ENCODE data around the gene DOCK1.
"Not testable (repeated sequence)": the region's sequence is repeated elsewhere in the genome, so short reads cannot be mapped to it uniquely, and the experiment has no call there.

The DOCK1 gene

DNA sequence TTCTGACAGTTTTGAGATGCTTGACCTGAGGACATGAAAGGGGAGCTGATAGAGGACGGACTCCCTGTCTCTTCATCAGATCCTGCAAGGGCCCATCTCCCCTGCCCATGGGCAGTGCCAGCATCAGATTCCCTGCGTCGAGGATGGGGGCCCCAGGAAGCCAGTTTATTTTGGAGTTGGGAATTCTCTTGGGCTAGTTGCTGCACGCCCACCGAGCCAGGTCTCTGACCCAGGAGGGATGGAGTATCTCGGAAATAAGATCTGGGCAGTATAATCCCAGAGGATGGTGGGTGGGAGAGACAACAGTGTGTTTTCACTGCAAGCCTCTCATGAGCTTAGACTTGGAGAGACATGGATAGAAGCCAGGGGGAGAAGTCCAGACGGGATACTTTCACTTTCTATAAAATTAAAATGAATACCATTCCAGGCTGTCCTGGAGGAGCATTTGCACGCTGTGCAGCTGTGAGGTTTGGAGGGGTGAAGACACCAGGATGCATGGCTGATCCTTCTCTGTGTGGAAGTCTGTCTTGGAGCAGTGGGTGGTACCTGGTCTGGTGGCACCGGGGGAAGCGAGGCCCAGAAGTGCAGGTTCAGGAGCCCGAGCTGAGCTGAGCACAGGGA, 25.8 kb downstream of the DOCK1 start:
- DNase-seq (ENCODE audit: low spot score) = no peak
- TF ChIP-seq, protein P1, sequence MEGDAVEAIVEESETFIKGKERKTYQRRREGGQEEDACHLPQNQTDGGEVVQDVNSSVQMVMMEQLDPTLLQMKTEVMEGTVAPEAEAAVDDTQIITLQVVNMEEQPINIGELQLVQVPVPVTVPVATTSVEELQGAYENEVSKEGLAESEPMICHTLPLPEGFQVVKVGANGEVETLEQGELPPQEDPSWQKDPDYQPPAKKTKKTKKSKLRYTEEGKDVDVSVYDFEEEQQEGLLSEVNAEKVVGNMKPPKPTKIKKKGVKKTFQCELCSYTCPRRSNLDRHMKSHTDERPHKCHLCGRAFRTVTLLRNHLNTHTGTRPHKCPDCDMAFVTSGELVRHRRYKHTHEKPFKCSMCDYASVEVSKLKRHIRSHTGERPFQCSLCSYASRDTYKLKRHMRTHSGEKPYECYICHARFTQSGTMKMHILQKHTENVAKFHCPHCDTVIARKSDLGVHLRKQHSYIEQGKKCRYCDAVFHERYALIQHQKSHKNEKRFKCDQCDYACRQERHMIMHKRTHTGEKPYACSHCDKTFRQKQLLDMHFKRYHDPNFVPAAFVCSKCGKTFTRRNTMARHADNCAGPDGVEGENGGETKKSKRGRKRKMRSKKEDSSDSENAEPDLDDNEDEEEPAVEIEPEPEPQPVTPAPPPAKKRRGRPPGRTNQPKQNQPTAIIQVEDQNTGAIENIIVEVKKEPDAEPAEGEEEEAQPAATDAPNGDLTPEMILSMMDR (IDR thresholded peaks at IDR 0.05; ENCODE audit: borderline replicate concordance, control extremely low read depth, extremely low read depth, insufficient read depth, missing control alignments) = no peak
- in situ Hi-C loops (cut with MboI; ENCODE audit: low sequenced_read_pairs, unreplicated experiment) = no loop called here

- in situ Hi-C loops (cut with MboI; ENCODE audit: low sequenced_read_pairs, unreplicated experiment) = no loop called here
- TF ChIP-seq, protein P1 (IDR thresholded peaks at IDR 0.05; ENCODE audit: borderline replicate concordance, control extremely low read depth, extremely low read depth, insufficient read depth, missing control alignments) = no peak
- no peak for DNase-seq (ENCODE audit: low spot score)
These were observed 26.3 kb downstream of the DOCK1 start for GRCh38 chr10:126931544-126931943.

GRCh38 chr10:126932516-126932915, 27.3 kb downstream of the DOCK1 start:
- no peak for DNase-seq (ENCODE audit: low spot score)
- TF ChIP-seq, protein P1 (IDR thresholded peaks at IDR 0.05; ENCODE audit: borderline replicate concordance, control extremely low read depth, extremely low read depth, insufficient read depth, missing control alignments) = no peak
- in situ Hi-C loops (cut with MboI; ENCODE audit: low sequenced_read_pairs, unreplicated experiment) = no loop called here

- in situ Hi-C loops (cut with MboI; ENCODE audit: low sequenced_read_pairs, unreplicated experiment) = no loop called here
- DNase-seq (ENCODE audit: low spot score) = no peak
- TF ChIP-seq, protein P1 (IDR thresholded peaks at IDR 0.05; ENCODE audit: borderline replicate concordance, control extremely low read depth, extremely low read depth, insufficient read depth, missing control alignments) = no peak
These were observed 27.9 kb downstream of the DOCK1 start for GRCh38 chr10:126933116-126933515.

DNA sequence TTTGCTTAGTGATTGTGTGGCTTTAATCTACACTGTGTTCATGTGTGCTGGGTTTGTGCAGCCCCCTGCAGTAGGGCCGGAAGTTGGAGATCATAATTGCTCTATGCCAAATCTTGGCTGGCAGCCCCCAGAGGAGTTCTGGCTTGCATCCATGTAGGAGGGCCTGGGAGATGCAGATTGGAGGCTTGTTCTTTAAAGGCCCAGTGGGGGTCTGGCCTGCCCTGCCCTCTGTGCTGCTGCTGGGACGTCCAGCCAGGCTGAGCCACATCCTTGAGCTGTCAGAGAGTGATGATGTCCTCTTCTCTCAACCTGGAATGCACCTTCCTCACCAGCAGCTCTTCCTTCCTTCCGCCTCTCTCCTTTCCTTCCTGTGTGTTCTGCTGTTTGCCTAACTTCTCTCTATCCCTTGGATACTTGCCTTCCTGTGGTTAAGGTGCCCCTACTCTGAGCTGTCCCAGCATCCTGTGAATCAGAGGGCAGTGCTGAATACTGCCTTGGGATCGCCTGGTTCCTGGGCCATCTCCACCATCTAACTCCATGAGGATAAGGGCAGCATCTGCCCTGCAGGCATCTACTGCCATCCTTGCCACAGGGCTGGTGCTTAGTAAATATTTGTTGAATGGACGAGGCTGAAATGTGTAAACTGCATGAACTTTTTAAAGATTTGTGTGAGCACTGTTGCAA, 30.2 kb downstream of the DOCK1 start:
- no peak for DNase-seq (ENCODE audit: low spot score)
- TF ChIP-seq, protein P1 (IDR thresholded peaks at IDR 0.05; ENCODE audit: borderline replicate concordance, control extremely low read depth, extremely low read depth, insufficient read depth, missing control alignments) = no peak
- in situ Hi-C loops (cut with MboI; ENCODE audit: low sequenced_read_pairs, unreplicated experiment) = no loop called here

DNA sequence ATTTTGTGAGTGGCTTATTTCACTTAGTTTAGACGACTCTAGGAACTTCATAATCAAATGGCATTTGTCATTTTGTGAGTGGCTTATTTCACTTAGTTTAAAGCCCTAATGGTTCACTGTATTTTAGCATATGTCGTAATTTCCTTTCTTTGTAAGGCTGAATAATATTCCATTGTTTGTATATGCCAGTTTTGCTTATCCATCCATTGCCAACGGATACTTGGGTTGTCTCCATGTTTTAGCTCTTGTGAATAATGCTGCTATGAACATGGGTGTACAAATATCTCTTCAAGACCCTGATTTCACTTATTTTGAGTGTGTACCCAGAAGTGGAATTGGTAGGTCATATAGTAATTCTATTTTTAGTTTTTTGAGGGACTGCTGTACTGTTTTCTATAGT, 31.8 kb downstream of the DOCK1 start:
- no peak for DNase-seq (ENCODE audit: low spot score)
- TF ChIP-seq, protein P1 (IDR thresholded peaks at IDR 0.05; ENCODE audit: borderline replicate concordance, control extremely low read depth, extremely low read depth, insufficient read depth, missing control alignments) = no peak
- in situ Hi-C loops (cut with MboI; ENCODE audit: low sequenced_read_pairs, unreplicated experiment) = no loop called here

DNA sequence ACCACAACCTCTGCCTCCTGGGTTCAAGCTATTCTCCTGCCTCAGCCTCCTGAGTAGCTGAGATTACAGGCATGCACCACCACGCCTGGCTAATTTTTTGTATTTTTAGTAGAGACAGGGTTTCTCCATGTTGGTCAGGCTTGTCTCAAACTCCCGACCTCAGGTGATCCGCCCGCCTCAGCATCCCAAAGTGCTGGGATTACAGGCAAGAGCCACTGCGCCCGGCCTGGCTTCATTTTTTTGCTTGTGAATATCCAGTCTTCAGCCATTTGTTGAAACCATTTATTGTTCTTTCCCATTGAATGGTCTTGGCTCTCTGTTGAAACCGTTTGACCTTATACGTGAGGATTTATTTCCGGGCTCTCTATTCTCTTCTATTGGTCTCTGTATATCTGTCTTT, 32.9 kb downstream of the DOCK1 start:
- in situ Hi-C loops (cut with MboI; ENCODE audit: low sequenced_read_pairs, unreplicated experiment); DNase-seq (ENCODE audit: low spot score): not testable (repeated sequence)
